Cardiac fibroblast (primary cell): ENCODE results near the gene RFX2.
A peak's percentile ranks its signal among the peaks of the same experiment; 100 is the strongest.

Experiments
- DNase-seq, 2 donors: peaks; one replicate each; pipeline versions ENCODE4 v3.0.0 to v3.0.0-alpha.2; 2010; ENCODE audit warnings: low read depth in 2 of 2
- H3K4me3 ChIP-seq, 2 donors: replicated peaks in 1 of 2; 1 replicate in 1 of 2; 2 replicates in 1 of 2; pipeline ENCODE4 v1.5.1; 2011; ENCODE audit warnings: low read depth in 2 of 2, low read length in 2 of 2, mild to moderate bottlenecking in 2 of 2, moderate library complexity in 1 of 2
- TF ChIP-seq, protein P1 (sequence below): IDR thresholded peaks from one replicate; pipeline ENCODE4 v1.5.1; 2011; ENCODE audit warnings: low read depth, mild to moderate bottlenecking, low read length, inconsistent platforms

RFX2 gene

DNA sequence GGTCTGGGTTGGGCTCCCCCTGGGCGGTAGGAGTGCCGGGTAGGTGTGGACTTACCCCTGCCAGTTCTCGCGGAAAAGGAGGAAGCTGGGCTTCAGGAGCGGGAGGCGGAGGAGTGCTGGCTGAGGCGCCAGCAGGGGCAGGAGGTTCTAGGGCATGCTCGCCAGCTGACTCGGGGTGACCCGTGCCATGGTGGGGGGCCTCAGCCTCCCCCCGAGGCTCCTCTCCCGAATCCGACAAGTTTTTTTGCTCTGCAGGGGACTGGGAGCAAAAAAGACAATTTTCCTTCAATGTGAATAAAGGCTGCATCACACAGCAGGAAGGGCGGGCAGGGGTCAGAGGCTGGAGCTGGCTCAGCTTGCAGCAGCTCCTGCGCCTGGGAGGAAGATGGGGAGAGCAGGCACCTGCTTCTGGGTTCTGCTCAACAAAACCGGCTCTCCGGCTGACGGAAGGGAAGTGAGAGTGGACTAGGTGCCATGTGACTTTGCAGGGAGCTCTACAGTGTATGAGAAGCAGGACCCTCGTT lies 158.9 kb downstream of the RFX2 start:
- H3K4me3 ChIP-seq: no peak overlapping the region
- DNase-seq: no peak
- TF ChIP-seq, protein P1, sequence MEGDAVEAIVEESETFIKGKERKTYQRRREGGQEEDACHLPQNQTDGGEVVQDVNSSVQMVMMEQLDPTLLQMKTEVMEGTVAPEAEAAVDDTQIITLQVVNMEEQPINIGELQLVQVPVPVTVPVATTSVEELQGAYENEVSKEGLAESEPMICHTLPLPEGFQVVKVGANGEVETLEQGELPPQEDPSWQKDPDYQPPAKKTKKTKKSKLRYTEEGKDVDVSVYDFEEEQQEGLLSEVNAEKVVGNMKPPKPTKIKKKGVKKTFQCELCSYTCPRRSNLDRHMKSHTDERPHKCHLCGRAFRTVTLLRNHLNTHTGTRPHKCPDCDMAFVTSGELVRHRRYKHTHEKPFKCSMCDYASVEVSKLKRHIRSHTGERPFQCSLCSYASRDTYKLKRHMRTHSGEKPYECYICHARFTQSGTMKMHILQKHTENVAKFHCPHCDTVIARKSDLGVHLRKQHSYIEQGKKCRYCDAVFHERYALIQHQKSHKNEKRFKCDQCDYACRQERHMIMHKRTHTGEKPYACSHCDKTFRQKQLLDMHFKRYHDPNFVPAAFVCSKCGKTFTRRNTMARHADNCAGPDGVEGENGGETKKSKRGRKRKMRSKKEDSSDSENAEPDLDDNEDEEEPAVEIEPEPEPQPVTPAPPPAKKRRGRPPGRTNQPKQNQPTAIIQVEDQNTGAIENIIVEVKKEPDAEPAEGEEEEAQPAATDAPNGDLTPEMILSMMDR: no peak

DNA sequence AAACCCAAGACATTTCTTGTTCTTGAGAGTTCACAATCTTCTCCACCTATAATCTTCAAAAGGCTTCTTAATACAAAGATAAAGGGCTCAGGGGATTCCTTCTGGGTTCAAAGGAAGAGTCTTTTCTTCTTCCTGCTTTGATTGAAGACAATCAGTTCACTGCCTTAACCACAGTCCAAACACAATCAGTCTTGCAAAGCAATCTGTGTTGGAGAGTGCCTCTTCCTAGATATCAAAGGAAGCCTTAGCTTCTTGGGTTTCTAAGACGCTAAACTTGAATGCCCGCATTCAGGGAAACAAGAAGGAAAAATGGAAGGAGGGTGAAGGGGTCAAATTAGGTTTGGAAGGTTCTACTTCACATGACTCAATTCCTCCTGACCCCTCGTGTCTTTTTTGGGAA lies 159.6 kb downstream of the RFX2 start:
- H3K4me3 ChIP-seq: no peak overlapping the region
- TF ChIP-seq, protein P1: no peak
- DNase-seq: no peak

DNA sequence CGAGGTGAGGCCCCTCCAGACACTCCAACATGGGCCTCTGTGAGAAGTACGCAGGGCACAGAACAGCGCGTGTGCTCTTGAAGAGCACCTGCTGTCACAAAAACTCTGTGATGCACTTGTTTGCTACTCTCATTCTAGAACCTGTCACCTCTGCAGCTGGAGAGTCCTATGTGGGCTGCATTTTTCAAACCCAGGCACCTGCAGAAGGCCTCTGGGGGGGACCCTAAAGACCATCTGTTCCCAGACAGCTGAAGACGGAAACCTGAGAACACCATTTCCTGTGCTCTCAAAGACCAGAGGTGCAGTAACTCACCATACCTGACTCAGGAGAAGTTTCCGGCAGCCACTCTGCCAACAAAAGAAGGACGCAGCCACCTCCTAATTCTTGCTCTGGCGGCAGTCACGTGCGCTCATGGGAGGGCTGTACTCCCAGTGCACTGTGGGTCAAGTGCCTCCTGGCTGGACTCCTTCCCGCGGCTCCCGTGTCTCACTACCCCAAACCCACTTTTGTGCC lies 160.5 kb downstream of the RFX2 start:
- no peak for DNase-seq
- TF ChIP-seq, protein P1: no peak
- no peak overlapping the region for H3K4me3 ChIP-seq

DNA sequence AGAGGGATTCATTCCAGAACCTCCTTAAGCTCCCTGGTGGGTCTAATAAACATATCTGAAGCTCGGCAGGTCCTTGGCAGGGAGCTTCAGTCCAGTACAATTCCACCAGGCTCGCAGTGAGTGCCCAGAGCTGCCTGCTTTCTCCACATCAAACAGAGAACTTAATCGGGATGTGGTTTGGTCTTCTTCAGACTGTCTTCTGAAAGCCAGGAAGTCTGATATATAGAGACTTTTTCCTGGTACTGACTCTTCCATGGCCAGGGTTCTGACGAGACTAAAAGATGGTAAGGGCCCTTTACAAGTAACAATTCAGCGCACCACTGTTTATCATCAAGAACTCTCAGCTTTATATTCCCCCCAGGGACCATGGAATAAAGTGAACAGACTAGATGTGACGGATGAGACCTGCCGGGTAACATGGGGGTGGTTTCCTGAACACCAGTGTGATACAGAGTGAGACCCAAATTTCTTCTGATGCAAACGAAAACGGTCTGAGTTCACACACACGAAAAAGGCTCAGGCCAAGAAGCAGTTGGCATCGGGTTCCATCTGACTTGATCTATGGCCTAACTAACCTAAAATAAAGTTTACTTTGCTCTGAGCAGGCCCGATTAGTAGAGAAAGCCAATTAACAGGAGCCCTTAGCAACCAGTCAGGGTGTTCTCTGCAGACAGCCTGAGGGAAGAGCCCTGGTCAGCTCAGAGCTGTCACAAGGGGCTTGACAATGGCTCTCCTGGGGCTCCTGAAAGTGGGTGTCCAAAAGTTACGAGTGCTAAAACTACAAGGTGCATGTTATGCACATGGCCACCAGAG lies 161.3 kb downstream of the RFX2 start:
- no peak overlapping the region for H3K4me3 ChIP-seq
- peak in 1 of 2 donors; percentile 46 for DNase-seq
- TF ChIP-seq, protein P1: no peak

DNA sequence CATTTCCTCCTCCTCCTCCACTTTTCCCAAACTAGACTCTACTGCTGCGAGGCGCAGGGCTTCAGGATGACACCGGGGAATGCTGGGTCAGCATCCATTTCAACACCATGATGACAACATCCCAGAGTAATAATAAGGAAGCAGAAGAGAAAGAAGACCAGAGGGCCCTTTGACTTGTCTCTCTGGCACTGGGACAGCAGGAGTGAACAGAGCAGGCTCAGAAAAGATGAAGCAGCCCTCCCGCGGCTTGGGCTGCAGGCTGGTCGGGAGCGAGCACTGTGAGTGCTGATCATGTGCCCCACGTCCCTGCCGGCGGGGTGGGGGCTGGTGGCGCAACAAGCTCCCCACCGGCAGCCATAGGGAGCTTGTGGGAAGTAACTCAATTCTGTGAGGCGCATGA lies 162.9 kb downstream of the RFX2 start:
- TF ChIP-seq, protein P1: no peak
- H3K4me3 ChIP-seq: peak overlapping the region in 1 of 2 donors; percentile 0
- DNase-seq: peak; percentile 83 to 86

DNA sequence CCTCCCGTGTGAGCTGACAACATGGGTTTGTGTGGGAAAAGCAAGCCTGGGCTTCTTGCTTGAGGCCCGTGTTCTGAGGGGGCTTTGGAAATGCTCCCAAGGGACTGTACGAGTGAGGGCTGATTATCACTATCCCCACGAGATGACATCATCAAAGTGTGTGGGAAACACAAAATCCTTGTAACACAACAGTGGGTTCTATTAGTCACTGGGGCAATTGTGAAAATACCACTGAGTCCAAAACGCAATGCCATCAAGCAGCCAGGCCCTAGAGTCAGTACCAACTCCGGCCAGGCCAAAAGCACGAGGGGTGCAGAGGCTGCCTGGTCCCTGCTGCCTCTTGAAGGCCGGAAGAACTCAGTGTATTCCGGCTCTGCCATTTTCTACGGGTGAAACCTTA lies 166.7 kb downstream of the RFX2 start:
- no peak overlapping the region for H3K4me3 ChIP-seq
- TF ChIP-seq, protein P1: no peak
- peak; percentile 61 to 64 for DNase-seq
